H9 (cell line): Measurements from ENCODE around the gene MECP2. TPM values are rescaled to one million over a fixed set of nuclear protein-coding genes. Genes with fewer than 3 reads are reported as not detected.

Source experiments
- DNase-seq: peaks from one replicate; pipeline ENCODE4 v3.0.0-alpha.2; 2017
- H2AFZ ChIP-seq: one replicate; pipeline ENCODE4 v1.6.1; 2013; ENCODE audit warnings: mild to moderate bottlenecking, low read length, control low read depth, moderate library complexity
- H2AK5ac ChIP-seq: 2 replicates; pipeline ENCODE4 v1.6.1; 2013; ENCODE audit warnings: low read length, control low read depth, mixed read lengths; ENCODE audit not compliant: insufficient read length
- H2BK120ac ChIP-seq: one replicate; pipeline ENCODE4 v1.6.1; 2013; ENCODE audit warnings: low read depth, mild to moderate bottlenecking, low read length, control low read depth, inconsistent platforms; ENCODE audit not compliant: poor library complexity, severe bottlenecking
- H2BK12ac ChIP-seq: 2 replicates; pipeline ENCODE4 v1.6.1; 2013; ENCODE audit warnings: low read length, control low read depth, mixed read lengths, low read depth; ENCODE audit not compliant: insufficient read length
- H2BK15ac ChIP-seq: 2 replicates; pipeline ENCODE4 v1.6.1; 2013; ENCODE audit warnings: low read depth, low read length, control low read depth
- H2BK20ac ChIP-seq: one replicate; pipeline ENCODE4 v1.6.1; 2013; ENCODE audit warnings: low read depth, mild to moderate bottlenecking, low read length, control low read depth, inconsistent platforms; ENCODE audit not compliant: poor library complexity, severe bottlenecking
- H2BK5ac ChIP-seq: 2 replicates; pipeline ENCODE4 v1.6.1; 2013; ENCODE audit warnings: low read length, control low read depth, mixed read lengths; ENCODE audit not compliant: insufficient read length
- H3K14ac ChIP-seq: 2 replicates; pipeline ENCODE4 v1.6.1; 2013; ENCODE audit warnings: low read length, control low read depth; ENCODE audit not compliant: insufficient read depth
- H3K18ac ChIP-seq: 2 replicates; pipeline ENCODE4 v1.6.1; 2013; ENCODE audit warnings: low read depth, mild to moderate bottlenecking, mixed read lengths, low read length, control low read depth; ENCODE audit not compliant: insufficient read length
- H3K23ac ChIP-seq: 2 replicates; pipeline ENCODE4 v1.6.1; 2013; ENCODE audit warnings: low read length, control low read depth, mixed read lengths, low read depth; ENCODE audit not compliant: insufficient read length
- H3K23me2 ChIP-seq: 2 replicates; pipeline ENCODE4 v1.6.1; 2013; ENCODE audit warnings: low read depth, mild to moderate bottlenecking, mixed read lengths, low read length, control low read depth; ENCODE audit not compliant: insufficient read length, poor library complexity, severe bottlenecking
- H3K27ac ChIP-seq: 2 replicates; pipeline ENCODE4 v1.5.1; 2013; ENCODE audit warnings: low read length, control low read depth, mixed read lengths, low read depth; ENCODE audit not compliant: insufficient read length
- H3K27me3 ChIP-seq: 2 replicates; pipeline ENCODE4 v1.6.1; 2013; ENCODE audit warnings: low read length, control low read depth, inconsistent platforms; ENCODE audit not compliant: insufficient read depth
- H3K4ac ChIP-seq: 2 replicates; pipeline ENCODE4 v1.6.1; 2013; ENCODE audit warnings: low read depth, mild to moderate bottlenecking, control low read depth, inconsistent platforms, low read length, moderate library complexity
- H3K4me1 ChIP-seq: 2 replicates; pipeline ENCODE4 v1.6.1; 2013; ENCODE audit warnings: low read length, control low read depth, inconsistent platforms; ENCODE audit not compliant: insufficient read depth
- H3K4me2 ChIP-seq: 2 replicates; pipeline ENCODE4 v1.6.1; 2013; ENCODE audit warnings: low read length, control low read depth, mixed read lengths; ENCODE audit not compliant: insufficient read length, insufficient read depth
- H3K56ac ChIP-seq: 2 replicates; pipeline ENCODE4 v1.6.1; 2013; ENCODE audit warnings: low read depth, mild to moderate bottlenecking, mixed read lengths, low read length, control low read depth; ENCODE audit not compliant: insufficient read length
- H3K79me1 ChIP-seq: 2 replicates; pipeline ENCODE4 v1.6.1; 2013; ENCODE audit warnings: low read depth, mild to moderate bottlenecking, moderate library complexity, low read length, control low read depth, inconsistent platforms; ENCODE audit not compliant: insufficient read depth, poor library complexity, severe bottlenecking
- H3K79me2 ChIP-seq: 2 replicates; pipeline ENCODE4 v1.6.1; 2013; ENCODE audit warnings: low read length, control low read depth, inconsistent platforms; ENCODE audit not compliant: insufficient read depth
- H3K9ac ChIP-seq: 2 replicates; pipeline ENCODE4 v1.6.1; 2013; ENCODE audit warnings: low read length, control low read depth, mixed read lengths; ENCODE audit not compliant: insufficient read length; ENCODE audit errors: extremely low read depth
- H3K9me3 ChIP-seq: one replicate; pipeline ENCODE4 v1.6.1; 2013; ENCODE audit warnings: low read depth, low read length, inconsistent platforms; ENCODE audit not compliant: control insufficient read depth
- H3T11ph ChIP-seq: one replicate; pipeline ENCODE4 v1.6.1; 2013; ENCODE audit warnings: mild to moderate bottlenecking, low read length, control low read depth, inconsistent platforms
- H4K20me1 ChIP-seq: one replicate; pipeline ENCODE4 v1.6.1; 2013; ENCODE audit not compliant: control insufficient read depth, insufficient read length, insufficient read depth
- H4K5ac ChIP-seq: 2 replicates; pipeline ENCODE4 v1.6.1; 2013; ENCODE audit warnings: low read depth, mild to moderate bottlenecking, mixed read lengths, low read length, control low read depth; ENCODE audit not compliant: insufficient read length
- H4K8ac ChIP-seq: replicated peaks from 2 replicates; pipeline ENCODE4 v1.6.1; 2013; ENCODE audit warnings: low read length, control low read depth, mixed read lengths, low read depth; ENCODE audit not compliant: insufficient read length
- H4K91ac ChIP-seq: 2 replicates; pipeline ENCODE4 v1.6.1; 2013; ENCODE audit warnings: low read depth, mild to moderate bottlenecking, moderate library complexity, mixed read lengths, low read length, control low read depth; ENCODE audit not compliant: insufficient read length
- H3K27ac Mint-ChIP-seq, 3 experiments: 2 replicates in 2 of 3; 3 replicates in 1 of 3; pipeline ENCODE4 v1.8.0; 2020 to 2021; ENCODE audit warnings: mixed read lengths in 3 of 3, mild to moderate bottlenecking in 1 of 3, moderate library complexity in 1 of 3
- H3K27me3 Mint-ChIP-seq: 2 replicates; pipeline ENCODE4 v1.8.0; 2021; ENCODE audit warnings: low read depth, mild to moderate bottlenecking, moderate library complexity, mixed read lengths
- H3K36me3 Mint-ChIP-seq, 3 experiments: 2 replicates in 2 of 3; 3 replicates in 1 of 3; pipeline ENCODE4 v1.8.0; 2020 to 2021; ENCODE audit warnings: low read depth in 3 of 3, mixed read lengths in 3 of 3; ENCODE audit not compliant: insufficient read depth in 1 of 3
- H3K4me1 Mint-ChIP-seq, 2 experiments: 2 replicates each; pipeline ENCODE4 v1.8.0; 2020; ENCODE audit warnings: mixed read lengths in 2 of 2
- H3K4me3 Mint-ChIP-seq, 2 experiments: 2 replicates in 1 of 2; 3 replicates in 1 of 2; pipeline ENCODE4 v1.8.0; 2020 to 2021; ENCODE audit warnings: mild to moderate bottlenecking in 2 of 2, mixed read lengths in 2 of 2, moderate library complexity in 1 of 2
- H3K9me3 Mint-ChIP-seq, 2 experiments: 2 replicates in 1 of 2; 3 replicates in 1 of 2; pipeline ENCODE4 v1.8.0; 2020; ENCODE audit warnings: mild to moderate bottlenecking in 2 of 2, mixed read lengths in 2 of 2, moderate library complexity in 1 of 2
- CTCF ChIP-seq: fragments of 200-600 bp; sonication (generic); conservative IDR thresholded peaks from 3 replicates; pipeline ENCODE4 v1.8.0; 2021; ENCODE audit warnings: antibody characterized with exemption, mild to moderate bottlenecking
- WGBS: extraction: QIAGEN DNeasy Blood & Tissue Kit; methylation state at CpG from one replicate; pipeline ENCODE4 v1.1.7; 2013; ENCODE audit warnings: missing lambda C conversion rate, low lambda C conversion rate, mixed read lengths; ENCODE audit not compliant: insufficient read length; ENCODE audit errors: extremely low coverage; 5-methylcytosine and 5-hydroxymethylcytosine counted together
- total RNA-seq: library from RNA; stranded (reverse); gene quantifications from 2 replicates; pipeline ENCODE4 v1.2.1, GENCODE V29; 2021

Gene MECP2
- total RNA-seq, 1 experiment from 2014 or later, result 32.2 TPM

DNA sequence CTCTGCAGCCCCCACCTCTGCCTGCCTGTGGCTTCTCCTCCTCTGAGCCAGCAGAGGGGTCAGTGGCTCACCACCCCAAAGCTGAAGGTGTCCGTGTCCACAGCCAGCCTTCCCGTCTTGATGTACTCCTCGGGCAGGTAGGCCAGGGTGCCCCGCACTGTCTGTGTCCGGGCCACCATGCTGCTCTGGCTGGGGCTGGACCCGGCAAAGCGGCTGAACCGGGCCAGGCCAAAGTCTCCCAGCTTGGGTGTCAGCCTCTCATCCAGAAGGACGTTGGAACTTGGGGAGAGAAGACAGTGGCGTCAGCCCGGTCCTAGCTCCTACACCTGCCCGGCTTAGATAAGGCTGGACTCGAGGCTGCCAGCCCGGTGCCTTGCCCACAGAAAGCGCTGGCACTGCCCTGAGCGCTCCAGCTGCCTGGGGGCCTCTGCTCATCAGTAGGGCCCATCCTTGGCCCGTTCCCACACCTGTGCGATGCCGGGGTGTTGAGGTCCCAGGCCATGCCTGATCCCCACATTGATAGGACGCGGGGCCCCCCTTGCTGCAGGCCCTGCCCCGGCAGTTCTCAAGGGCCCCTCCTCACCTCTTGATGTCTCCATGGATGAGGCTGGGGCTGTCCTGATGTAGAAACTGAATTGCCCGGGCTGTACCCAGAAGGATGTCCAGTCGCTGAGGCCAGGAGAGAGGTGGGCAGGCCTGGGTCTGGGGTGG lies 81.0 kb downstream of the MECP2 start:
- Histone ChIP-seq H3K79me1 (no peaks in the 10 kb centered on the region), H3T11ph (no peak overlapping the region), H4K20me1 (peaks cover 5% of the 10 kb centered on the region), H3K79me2 (no peaks in the 10 kb centered on the region), H2BK120ac (no peak overlapping the region), H3K27ac (no peak overlapping the region), H4K5ac (no peak overlapping the region), H3K9me3 (no peaks in the 10 kb centered on the region), H2BK5ac (no peak overlapping the region), H2BK20ac (no peak overlapping the region), H2BK15ac (no peak overlapping the region), H3K14ac (no peak overlapping the region), H2AFZ (no peak overlapping the region), H3K18ac (no peak overlapping the region), H3K23me2 (peaks cover 9% of the 10 kb centered on the region), H3K4me1 (no peaks in the 10 kb centered on the region), H3K56ac (no peak overlapping the region), H2AK5ac (no peak overlapping the region), H3K9ac (no peak overlapping the region), H3K23ac (no peak overlapping the region), H2BK12ac (no peak overlapping the region), H3K4me2 (no peak overlapping the region), H3K27me3 (no peaks in the 10 kb centered on the region), H4K8ac (no peak overlapping the region), H4K91ac (no peak overlapping the region), H3K4ac (no peak overlapping the region)
- no peaks in the 10 kb centered on the region for H3K27me3 Mint-ChIP-seq
- peaks cover 8 to 20% of the 10 kb centered on the region in 2 experiments for H3K4me1 Mint-ChIP-seq
- H3K9me3 Mint-ChIP-seq, result peaks cover 52 to 66% of the 10 kb centered on the region in 2 experiments
- H3K36me3 Mint-ChIP-seq, result peaks cover 6 to 54% (median 11%) of the 10 kb centered on the region in 3 experiments
- TF ChIP-seq CTCF, result no peak
- H3K4me3 Mint-ChIP-seq, result no peak overlapping the region
- 0 out of 7 replicates have a peak overlapping the region, but pooled peaks of 1 of the 3 experiments have one; percentile 31 for H3K27ac Mint-ChIP-seq
- DNase-seq, result no peak
- WGBS, result no CpG with 5 or more reads among the region's 24 CpGs
